HepG2 (cell line): Measurements from ENCODE around the gene DCST2. TPM values are rescaled to one million over a fixed set of nuclear protein-coding genes. Genes with fewer than 3 reads are reported as not detected.

Experiments
- CERS6 ChIP-seq: sonication (generic); formaldehyde crosslinking; IDR thresholded peaks from 2 replicates; pipeline ENCODE4 v1.5.0; 2020; ENCODE audit warnings: missing genetic modification reagents
- CREM ChIP-seq, 2 experiments: sonication (generic) in 1 of 2; formaldehyde crosslinking in 1 of 2; IDR thresholded peaks; 2 replicates each; pipeline versions ENCODE4 v1.4.0 to v1.6.1; 2016 to 2020; ENCODE audit warnings: antibody characterized with exemption in 1 of 2, mild to moderate bottlenecking in 1 of 2, missing genetic modification reagents in 1 of 2
- FOSL2 ChIP-seq: sonication (generic); formaldehyde crosslinking; IDR thresholded peaks from 2 replicates; pipeline ENCODE4 v1.4.0; 2020; ENCODE audit warnings: missing genetic modification reagents
- FOXP1 ChIP-seq, 2 experiments: fragments of 450-650 bp in 1 of 2; IDR thresholded peaks; 2 replicates each; pipeline ENCODE4 v1.6.1; 2017 to 2018; ENCODE audit warnings: antibody characterized with exemption in 1 of 2
- ISL2 ChIP-seq: sonication (generic); formaldehyde crosslinking; IDR thresholded peaks from 2 replicates; pipeline ENCODE4 v1.5.0; 2020; ENCODE audit warnings: missing genetic modification reagents
- KAT2B ChIP-seq: fragments of 150-350 bp; IDR thresholded peaks from 2 replicates; pipeline ENCODE4 v1.6.1; 2014; ENCODE audit warnings: low read depth, low read length, borderline replicate concordance
- KLF9 ChIP-seq: IDR thresholded peaks from 2 replicates; pipeline ENCODE4 v1.6.1; 2016; ENCODE audit warnings: low read depth
- NR2C2 ChIP-seq: sonication (generic); formaldehyde crosslinking; IDR thresholded peaks from 2 replicates; pipeline ENCODE4 v1.4.0; 2020; ENCODE audit warnings: missing genetic modification reagents, mild to moderate bottlenecking, moderate library complexity, borderline replicate concordance
- PHF21A ChIP-seq: sonication (generic); formaldehyde crosslinking; IDR thresholded peaks from 2 replicates; pipeline ENCODE4 v1.5.0; 2020; ENCODE audit warnings: mild to moderate bottlenecking, missing genetic modification reagents
- RFX5 ChIP-seq: IDR thresholded peaks from 2 replicates; pipeline ENCODE4 v1.6.1; 2011; ENCODE audit warnings: low read depth, low read length, improper control_type of control experiment
- SP2 ChIP-seq: sonication (generic); formaldehyde crosslinking; IDR thresholded peaks from 2 replicates; pipeline ENCODE4 v1.5.1; 2020; ENCODE audit warnings: mild to moderate bottlenecking, missing genetic modification reagents
- STAT6 ChIP-seq: sonication (generic); formaldehyde crosslinking; IDR thresholded peaks from 2 replicates; pipeline ENCODE4 v1.4.0; 2020; ENCODE audit warnings: missing genetic modification reagents, mild to moderate bottlenecking, borderline replicate concordance
- SUZ12 ChIP-seq: fragments of 150-350 bp; IDR thresholded peaks from 2 replicates; pipeline ENCODE4 v1.6.1; 2014; ENCODE audit warnings: low read depth, low read length
- THAP8 ChIP-seq: sonication (generic); formaldehyde crosslinking; IDR thresholded peaks from 2 replicates; pipeline ENCODE4 v1.5.1; 2020; ENCODE audit warnings: missing genetic modification reagents, mild to moderate bottlenecking, borderline replicate concordance
- ZBTB8A ChIP-seq: sonication (generic); formaldehyde crosslinking; IDR thresholded peaks from 2 replicates; pipeline ENCODE4 v1.4.0; 2020; ENCODE audit warnings: mild to moderate bottlenecking, low read depth, missing genetic modification reagents, borderline replicate concordance
- ZFP1 ChIP-seq: IDR thresholded peaks from 2 replicates; pipeline ENCODE4 v1.6.1; 2016
- ZFP82 ChIP-seq: sonication (generic); formaldehyde crosslinking; IDR thresholded peaks from 2 replicates; pipeline ENCODE4 v1.5.1; 2020; ENCODE audit warnings: mild to moderate bottlenecking, missing genetic modification reagents, borderline replicate concordance
- ZNF232 ChIP-seq: sonication (generic); formaldehyde crosslinking; IDR thresholded peaks from 2 replicates; pipeline ENCODE4 v1.4.0; 2020; ENCODE audit warnings: missing genetic modification reagents, borderline replicate concordance
- ZNF251 ChIP-seq: sonication (generic); formaldehyde crosslinking; IDR thresholded peaks from 2 replicates; pipeline ENCODE4 v1.9.0; 2021; ENCODE audit warnings: mild to moderate bottlenecking, missing genetic modification reagents
- ZNF430 ChIP-seq: sonication (generic); formaldehyde crosslinking; IDR thresholded peaks from 2 replicates; pipeline ENCODE4 v1.9.0; 2021; ENCODE audit warnings: mild to moderate bottlenecking, missing genetic modification reagents
- ZNF687 ChIP-seq: sonication (generic); formaldehyde crosslinking; IDR thresholded peaks from 2 replicates; pipeline ENCODE4 v1.5.1; 2020; ENCODE audit warnings: mild to moderate bottlenecking, missing genetic modification reagents, moderate library complexity
- polyA plus RNA-seq, 8 experiments: library from polyadenylated mRNA; depleted of rRNA in 3 of 8; stranded (reverse) in 7 of 8; unstranded in 1 of 8; fragments of >200 nt; fragmentation: Illumina TruSeq in 4 of 8; extraction: Trizol in 4 of 8; gene quantifications; 2 replicates each; pipeline versions ENCODE4 v1.2.1 to v1.2.3, GENCODE V29; 2011 to 2016; ENCODE audit warnings: low read depth in 4 of 8, missing spikeins in 1 of 8, mixed read lengths in 1 of 8; ENCODE audit not compliant: insufficient read depth in 1 of 8
- total RNA-seq, 5 experiments: library from RNA; depleted of rRNA; stranded (reverse); fragments of >200 nt; fragmentation: Illumina TruSeq; extraction: Trizol; gene quantifications; 2 replicates each; pipeline ENCODE4 v1.2.3, GENCODE V29; 2016; ENCODE audit warnings: low read depth in 1 of 5

DCST2 gene
- total and polyA plus RNA-seq, 2 of the 13 experiments (the other 11 are each of a cell fraction or from before 2014, with no cell fraction given): 0.74 TPM; not detected in 1

GRCh38 chr1:154973344-154974101, 60.1 kb downstream of the DCST2 start (continued):
- TF ChIP-seq ZNF687 (CRISPR knock-in tag) (no peak), PHF21A (CRISPR knock-in tag) (peak; percentile 64), STAT6 (0 out of 2 replicates have a peak, but pooled peaks have one; percentile 30), CREM (IDR thresholded peaks at IDR 0.05) (no peak; the same call in 1 of the 2 replicates), CREM (CRISPR knock-in tag; IDR thresholded peaks at IDR 0.05) (no peak), ZNF251 (CRISPR knock-in tag) (no peak), ISL2 (CRISPR knock-in tag) (0 out of 2 replicates have a peak, but pooled peaks have one; percentile 16), ZFP1 (CRISPR knock-in tag) (0 out of 2 replicates have a peak, but pooled peaks have one; percentile 17), FOXP1 (IDR thresholded peaks at IDR 0.05) (no peak), FOXP1 (CRISPR knock-in tag; IDR thresholded peaks at IDR 0.05) (peak; percentile 8; the same call in 1 of the 2 replicates), ZNF232 (no peak), ZBTB8A (CRISPR knock-in tag) (no peak), FOSL2 (CRISPR knock-in tag) (peak; percentile 23; the same call in 1 of the 2 replicates), ZNF430 (CRISPR knock-in tag) (no peak; the same call in 1 of the 2 replicates), CERS6 (CRISPR knock-in tag) (no peak), THAP8 (CRISPR knock-in tag) (0 out of 2 replicates have a peak, but pooled peaks have one; percentile 26), SP2 (CRISPR knock-in tag) (no peak), KAT2B (no peak), ZFP82 (no peak; the same call in 1 of the 2 replicates), NR2C2 (no peak), KLF9 (CRISPR knock-in tag) (peak; percentile 98), RFX5 (0 out of 2 replicates have a peak, but pooled peaks have one; percentile 24), SUZ12 (no peak)
